KMS-11 (cell line): ENCODE results near the gene SNX5.

Experiments
- H2AFZ ChIP-seq: fragments of 200-600 bp; sonication (generic); 2 replicates; pipeline ENCODE4 v1.6.1; 2016; ENCODE audit warnings: antibody characterized with exemption, mixed run types, low read depth
- H3K27ac ChIP-seq: fragments of 200-600 bp; sonication (generic); 2 replicates; pipeline ENCODE4 v1.6.1; 2016; ENCODE audit warnings: mild to moderate bottlenecking, mixed run types
- H3K27me3 ChIP-seq: fragments of 200-600 bp; sonication (generic); 2 replicates; pipeline ENCODE4 v1.6.1; 2017; ENCODE audit warnings: mild to moderate bottlenecking, low read depth, mixed run types, moderate library complexity; ENCODE audit not compliant: insufficient read depth
- H3K36me3 ChIP-seq: fragments of 200-600 bp; sonication (generic); 2 replicates; pipeline ENCODE4 v1.6.1; 2017; ENCODE audit warnings: mild to moderate bottlenecking, mixed run types; ENCODE audit not compliant: insufficient read depth
- H3K4me1 ChIP-seq: fragments of 200-600 bp; sonication (generic); 2 replicates; pipeline ENCODE4 v1.6.1; 2016; ENCODE audit warnings: mild to moderate bottlenecking, low read depth, mixed run types; ENCODE audit not compliant: poor library complexity, severe bottlenecking
- H3K4me2 ChIP-seq: fragments of 200-600 bp; sonication (generic); 2 replicates; pipeline ENCODE4 v1.7.0; 2016; ENCODE audit warnings: mild to moderate bottlenecking, mixed run types
- H3K4me3 ChIP-seq: fragments of 200-600 bp; sonication (generic); IDR thresholded peaks from 2 replicates; pipeline ENCODE4 v1.6.1; 2017; ENCODE audit warnings: low read depth, low read length, mixed read lengths; ENCODE audit not compliant: insufficient read depth
- H3K79me2 ChIP-seq: fragments of 200-600 bp; sonication (generic); 2 replicates; pipeline ENCODE4 v1.6.1; 2016; ENCODE audit warnings: low read depth, mixed run types; ENCODE audit not compliant: insufficient read depth
- H3K9ac ChIP-seq: fragments of 200-600 bp; sonication (generic); 2 replicates; pipeline ENCODE4 v1.6.1; 2016; ENCODE audit warnings: mild to moderate bottlenecking, mixed run types
- H4K20me1 ChIP-seq: fragments of 200-600 bp; sonication (generic); 2 replicates; pipeline ENCODE4 v1.6.1; 2016; ENCODE audit warnings: mild to moderate bottlenecking, mixed run types; ENCODE audit not compliant: insufficient read depth
- TF ChIP-seq, protein P1 (sequence below): fragments of 200-600 bp; sonication (generic); conservative IDR thresholded peaks from 2 replicates; pipeline ENCODE4 v1.6.1; 2017; ENCODE audit warnings: low read depth, mild to moderate bottlenecking, antibody characterized with exemption, low read length, moderate library complexity, mixed read lengths

SNX5 gene

DNA sequence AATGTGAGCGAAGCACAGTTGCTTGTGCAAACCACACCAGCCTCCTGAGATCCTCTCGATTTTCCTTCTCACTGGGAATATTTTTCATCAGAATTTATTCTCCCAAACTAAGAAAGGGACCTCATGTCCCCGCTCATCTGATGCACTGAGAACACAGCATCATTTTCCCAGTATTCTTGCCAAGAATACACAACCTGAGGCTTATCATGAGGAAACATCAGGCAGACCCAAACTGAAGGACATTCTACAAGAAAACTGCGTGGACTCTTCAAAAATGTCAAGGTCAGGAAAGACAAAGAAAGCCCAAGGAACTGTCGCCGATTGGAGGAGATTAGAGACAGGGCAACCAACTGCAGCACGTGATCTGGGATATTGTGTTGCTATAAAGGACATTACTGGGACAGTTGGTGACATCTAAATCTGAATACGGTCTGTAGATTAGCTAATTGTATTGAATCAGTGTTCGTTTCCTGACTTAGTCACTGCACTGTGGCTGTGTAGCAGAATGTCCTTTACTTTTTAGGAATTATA, 72.3 kb downstream of the SNX5 start:
- Histone ChIP-seq H3K27ac (no peak overlapping the region), H2AFZ (no peak overlapping the region), H3K4me2 (no peak overlapping the region), H3K79me2 (no peaks in the 10 kb centered on the region), H4K20me1 (no peaks in the 10 kb centered on the region), H3K27me3 (no peaks in the 10 kb centered on the region), H3K36me3 (no peaks in the 10 kb centered on the region), H3K9ac (no peak overlapping the region), H3K4me3 (no peak overlapping the region), H3K4me1 (peaks cover 17% of the 10 kb centered on the region)
- TF ChIP-seq, protein P1, sequence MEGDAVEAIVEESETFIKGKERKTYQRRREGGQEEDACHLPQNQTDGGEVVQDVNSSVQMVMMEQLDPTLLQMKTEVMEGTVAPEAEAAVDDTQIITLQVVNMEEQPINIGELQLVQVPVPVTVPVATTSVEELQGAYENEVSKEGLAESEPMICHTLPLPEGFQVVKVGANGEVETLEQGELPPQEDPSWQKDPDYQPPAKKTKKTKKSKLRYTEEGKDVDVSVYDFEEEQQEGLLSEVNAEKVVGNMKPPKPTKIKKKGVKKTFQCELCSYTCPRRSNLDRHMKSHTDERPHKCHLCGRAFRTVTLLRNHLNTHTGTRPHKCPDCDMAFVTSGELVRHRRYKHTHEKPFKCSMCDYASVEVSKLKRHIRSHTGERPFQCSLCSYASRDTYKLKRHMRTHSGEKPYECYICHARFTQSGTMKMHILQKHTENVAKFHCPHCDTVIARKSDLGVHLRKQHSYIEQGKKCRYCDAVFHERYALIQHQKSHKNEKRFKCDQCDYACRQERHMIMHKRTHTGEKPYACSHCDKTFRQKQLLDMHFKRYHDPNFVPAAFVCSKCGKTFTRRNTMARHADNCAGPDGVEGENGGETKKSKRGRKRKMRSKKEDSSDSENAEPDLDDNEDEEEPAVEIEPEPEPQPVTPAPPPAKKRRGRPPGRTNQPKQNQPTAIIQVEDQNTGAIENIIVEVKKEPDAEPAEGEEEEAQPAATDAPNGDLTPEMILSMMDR = no peak

DNA sequence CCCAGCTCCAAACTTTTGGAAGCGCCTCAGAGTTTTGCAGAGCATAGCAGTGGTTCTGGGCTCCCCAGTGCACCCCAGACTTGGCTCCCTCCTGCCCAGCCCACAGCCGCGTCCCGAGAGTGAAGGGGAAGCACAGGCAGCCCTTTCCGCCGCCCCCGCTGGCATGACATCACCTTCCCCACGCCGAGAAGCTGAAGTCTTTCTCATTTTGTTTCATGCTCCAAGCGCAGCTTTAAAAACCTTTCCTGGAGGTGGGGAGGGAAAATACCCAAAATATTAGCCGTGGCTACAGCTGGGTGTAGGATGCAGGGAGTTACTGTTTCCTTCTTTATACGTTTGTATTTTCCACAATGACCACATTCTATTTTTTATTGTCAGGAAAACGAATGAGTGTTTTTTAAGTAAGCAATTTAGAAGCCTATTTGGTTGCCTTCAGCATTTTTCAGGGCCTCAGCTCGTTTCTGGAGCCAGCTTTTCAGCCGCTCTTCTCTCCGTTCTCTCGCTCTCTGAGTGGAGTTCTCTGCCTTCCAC, 72.9 kb downstream of the SNX5 start:
- TF ChIP-seq, protein P1 = no peak
- Histone ChIP-seq H4K20me1 (no peaks in the 10 kb centered on the region), H3K4me1 (peaks cover 17% of the 10 kb centered on the region), H3K36me3 (no peaks in the 10 kb centered on the region), H2AFZ (no peak overlapping the region), H3K9ac (no peak overlapping the region), H3K79me2 (no peaks in the 10 kb centered on the region), H3K27me3 (no peaks in the 10 kb centered on the region), H3K4me2 (no peak overlapping the region), H3K27ac (no peak overlapping the region), H3K4me3 (no peak overlapping the region)

- Histone ChIP-seq H3K4me3 (no peak overlapping the region), H3K79me2 (no peaks in the 10 kb centered on the region), H3K4me1 (peaks cover 17% of the 10 kb centered on the region), H3K27ac (peak overlapping the region; percentile 30; the same call in 1 of the 2 replicates), H4K20me1 (no peaks in the 10 kb centered on the region), H2AFZ (no peak overlapping the region), H3K27me3 (no peaks in the 10 kb centered on the region), H3K36me3 (no peaks in the 10 kb centered on the region), H3K9ac (no peak overlapping the region), H3K4me2 (peak overlapping the region; percentile 47; the same call in 1 of the 2 replicates)
- TF ChIP-seq, protein P1 = no peak
Measured at GRCh38 chr20:17893445-17893844, 75.1 kb downstream of the SNX5 start.

GRCh38 chr20:17892189-17892938, 76.2 kb downstream of the SNX5 start:
- no peak overlapping the region for H3K27ac ChIP-seq
- no peaks in the 10 kb centered on the region for H3K36me3 ChIP-seq
- no peaks in the 10 kb centered on the region for H4K20me1 ChIP-seq
- no peaks in the 10 kb centered on the region for H3K27me3 ChIP-seq
- no peaks in the 10 kb centered on the region for H3K79me2 ChIP-seq
- no peak overlapping the region for H3K9ac ChIP-seq
- TF ChIP-seq, protein P1 = no peak
- no peak overlapping the region for H2AFZ ChIP-seq
- H3K4me2 ChIP-seq = no peak overlapping the region
- H3K4me1 ChIP-seq = peaks cover 17% of the 10 kb centered on the region
- no peak overlapping the region for H3K4me3 ChIP-seq
